GM18526 (cell line): ENCODE results near the gene KDM3B.

ENCODE experiments used
- POLR2A ChIP-seq: IDR thresholded peaks from 3 replicates; pipeline ENCODE4 v1.6.1; 2011; ENCODE audit not compliant: insufficient read length; ENCODE audit errors: extremely low read depth

Gene KDM3B

GRCh38 chr5:138439477-138440158 is 87.1 kb downstream of the KDM3B start:
- no peak for TF ChIP-seq POLR2A

DNA sequence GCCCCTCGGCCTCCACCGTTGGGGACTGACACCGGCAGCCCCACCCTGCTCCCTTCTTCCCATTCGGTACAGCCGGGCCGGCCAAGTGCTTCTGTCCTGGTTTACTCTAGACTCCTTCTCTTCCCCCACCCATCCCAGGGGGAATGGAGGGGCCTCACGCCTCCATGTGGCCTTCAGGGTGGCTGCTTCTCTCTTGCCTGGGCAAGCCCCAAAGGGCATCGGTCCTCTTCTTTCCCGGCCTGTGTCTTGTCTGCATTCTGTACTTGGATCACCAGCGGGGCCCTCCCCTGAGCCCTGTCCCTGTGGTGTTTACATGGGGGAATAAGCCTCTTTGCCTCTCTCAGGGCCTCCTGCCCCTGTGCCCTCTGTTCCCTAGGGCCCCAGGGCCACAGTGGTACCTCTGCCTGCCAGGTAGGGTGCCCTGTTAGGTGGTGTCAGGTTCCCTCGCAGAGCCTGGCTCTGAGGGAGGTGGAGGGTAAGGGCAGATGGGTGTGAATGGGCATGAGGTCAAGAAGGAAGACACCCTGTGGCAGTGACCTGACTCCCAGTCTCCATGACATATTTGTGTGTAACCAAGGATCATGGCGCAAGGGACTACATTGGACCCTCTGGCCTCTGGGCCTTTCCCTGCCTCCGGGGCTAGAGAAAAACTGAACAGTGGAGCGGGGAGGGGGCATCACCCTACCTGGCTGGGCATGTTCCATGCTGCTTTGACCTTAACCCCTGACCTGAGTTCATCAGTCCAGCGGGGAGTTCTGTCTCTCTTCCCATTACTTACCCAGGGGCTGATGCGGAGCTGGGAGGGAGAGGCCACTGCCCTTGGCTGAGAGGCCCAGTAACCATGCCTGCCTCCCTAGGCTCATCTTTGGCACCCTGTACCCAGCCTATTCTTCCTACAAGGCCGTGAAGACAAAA is 87.9 kb downstream of the KDM3B start:
- no peak for TF ChIP-seq POLR2A

DNA sequence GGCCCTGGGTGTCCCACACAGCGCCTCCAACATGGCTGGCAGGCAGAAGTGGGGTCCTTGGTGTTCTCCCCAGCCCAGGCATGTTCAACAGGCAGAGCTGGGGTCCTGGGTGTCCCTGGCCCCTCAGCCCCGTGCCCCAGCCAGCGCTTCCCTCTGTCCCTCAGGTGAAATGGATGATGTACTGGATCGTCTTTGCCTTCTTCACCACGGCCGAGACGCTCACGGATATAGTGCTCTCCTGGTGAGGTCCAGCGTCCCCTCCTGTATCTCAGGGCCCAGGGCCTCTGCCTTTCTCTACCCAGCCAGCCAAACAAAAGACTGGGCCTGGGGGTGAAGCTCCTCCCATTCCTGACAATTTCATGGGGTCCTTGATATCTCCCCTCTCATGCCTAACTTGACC is 88.7 kb downstream of the KDM3B start:
- no peak for TF ChIP-seq POLR2A

DNA sequence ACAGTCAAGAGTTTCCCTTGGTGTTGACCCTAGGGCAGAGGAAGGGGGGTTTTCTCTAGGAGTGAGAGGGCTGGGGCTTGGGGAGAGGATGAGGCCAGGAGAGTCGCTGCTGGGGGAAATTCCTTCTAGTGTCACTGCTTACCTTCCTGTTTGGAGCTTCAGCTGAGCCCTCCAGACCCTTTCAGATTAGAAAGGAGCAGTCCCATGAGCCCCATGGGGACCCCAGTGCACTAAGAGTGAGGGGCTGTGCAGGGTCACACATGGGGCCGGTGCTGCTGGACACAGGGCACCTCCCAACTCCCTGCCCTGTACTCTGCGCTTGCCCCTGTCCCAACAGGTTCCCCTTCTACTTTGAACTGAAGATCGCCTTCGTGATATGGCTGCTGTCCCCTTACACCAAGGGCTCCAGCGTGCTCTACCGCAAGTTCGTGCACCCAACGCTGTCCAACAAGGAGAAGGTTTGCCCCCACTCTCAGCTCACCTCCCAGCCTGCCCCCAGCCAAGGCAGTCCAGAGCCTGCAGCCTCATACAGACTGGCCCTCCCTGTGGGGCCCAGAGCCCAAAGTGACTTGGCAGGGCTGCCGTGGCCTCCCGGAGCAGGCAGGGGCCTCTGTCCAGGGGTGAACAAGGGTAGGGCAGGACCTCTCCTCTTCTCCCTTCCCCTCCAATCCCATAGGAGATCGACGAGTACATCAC is 91.7 kb downstream of the KDM3B start:
- TF ChIP-seq POLR2A: no peak

DNA sequence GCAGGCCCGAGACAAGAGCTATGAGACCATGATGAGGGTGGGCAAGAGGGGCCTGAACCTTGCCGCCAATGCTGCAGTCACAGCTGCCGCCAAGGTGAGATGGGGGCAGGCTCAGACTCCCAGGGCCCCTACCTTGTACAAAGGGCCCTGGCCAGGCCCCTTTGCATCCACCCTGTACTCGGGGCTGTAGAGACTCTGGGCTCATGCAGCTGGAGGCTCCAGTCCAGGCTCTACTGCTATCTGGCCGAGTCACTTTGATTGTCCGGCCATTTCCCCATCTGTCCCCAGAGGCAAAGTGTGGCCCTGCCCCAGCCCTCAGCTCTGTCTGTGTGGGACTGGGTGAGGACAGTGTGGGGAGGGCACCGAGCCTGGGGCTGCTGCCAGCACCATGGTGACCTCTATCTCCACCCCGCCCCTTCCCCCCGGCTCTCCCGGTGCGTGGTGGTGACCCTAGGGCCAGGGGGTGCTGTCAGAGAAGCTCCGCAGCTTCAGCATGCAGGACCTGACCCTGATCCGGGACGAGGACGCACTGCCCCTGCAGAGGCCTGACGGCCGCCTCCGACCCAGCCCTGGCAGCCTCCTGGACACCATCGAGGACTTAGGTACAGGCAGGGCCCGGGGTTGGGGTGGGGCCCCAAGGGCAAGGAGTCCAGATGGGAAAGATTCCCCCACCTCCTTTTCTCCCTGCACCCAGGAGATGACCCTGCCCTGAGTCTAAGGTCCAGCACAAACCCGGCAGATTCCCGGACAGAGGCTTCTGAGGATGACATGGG is 92.5 kb downstream of the KDM3B start:
- TF ChIP-seq POLR2A: no peak

DNA sequence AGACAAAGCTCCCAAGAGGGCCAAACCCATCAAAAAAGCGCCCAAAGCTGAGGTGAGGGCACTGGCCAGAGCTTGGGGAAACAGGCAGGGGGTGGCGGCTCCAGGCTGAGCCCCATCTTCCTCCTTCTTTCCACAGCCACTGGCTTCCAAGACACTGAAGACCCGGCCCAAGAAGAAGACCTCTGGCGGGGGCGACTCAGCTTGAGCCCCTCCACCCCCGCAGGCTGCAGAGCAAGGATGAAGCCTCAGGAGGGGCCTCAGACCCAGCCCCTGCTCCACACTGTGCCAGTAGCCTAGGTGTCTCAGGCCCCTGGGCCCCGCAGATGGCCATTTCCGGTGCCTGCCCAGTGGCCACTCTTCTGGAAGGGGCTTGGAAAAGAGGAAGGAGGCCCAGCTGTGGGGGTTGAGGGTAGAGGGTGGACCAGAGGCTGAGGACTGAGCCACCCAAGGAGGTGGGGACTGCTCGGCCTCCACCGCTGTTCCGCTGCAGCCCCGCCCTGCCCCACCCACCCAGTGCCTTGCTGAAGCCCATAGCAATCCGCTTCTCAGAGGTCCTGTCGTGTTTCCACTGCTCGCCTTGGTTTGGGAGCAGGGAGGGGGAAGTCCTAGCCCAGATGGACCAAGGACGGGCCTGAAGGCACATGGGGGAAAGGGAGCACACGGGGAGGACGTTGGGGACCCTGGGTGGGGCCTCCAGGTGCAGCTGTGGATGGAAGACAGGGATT is 93.2 kb downstream of the KDM3B start:
- no peak for TF ChIP-seq POLR2A

GRCh38 chr5:138448070-138448469 is 95.6 kb downstream of the KDM3B start:
- TF ChIP-seq POLR2A: no peak

DNA sequence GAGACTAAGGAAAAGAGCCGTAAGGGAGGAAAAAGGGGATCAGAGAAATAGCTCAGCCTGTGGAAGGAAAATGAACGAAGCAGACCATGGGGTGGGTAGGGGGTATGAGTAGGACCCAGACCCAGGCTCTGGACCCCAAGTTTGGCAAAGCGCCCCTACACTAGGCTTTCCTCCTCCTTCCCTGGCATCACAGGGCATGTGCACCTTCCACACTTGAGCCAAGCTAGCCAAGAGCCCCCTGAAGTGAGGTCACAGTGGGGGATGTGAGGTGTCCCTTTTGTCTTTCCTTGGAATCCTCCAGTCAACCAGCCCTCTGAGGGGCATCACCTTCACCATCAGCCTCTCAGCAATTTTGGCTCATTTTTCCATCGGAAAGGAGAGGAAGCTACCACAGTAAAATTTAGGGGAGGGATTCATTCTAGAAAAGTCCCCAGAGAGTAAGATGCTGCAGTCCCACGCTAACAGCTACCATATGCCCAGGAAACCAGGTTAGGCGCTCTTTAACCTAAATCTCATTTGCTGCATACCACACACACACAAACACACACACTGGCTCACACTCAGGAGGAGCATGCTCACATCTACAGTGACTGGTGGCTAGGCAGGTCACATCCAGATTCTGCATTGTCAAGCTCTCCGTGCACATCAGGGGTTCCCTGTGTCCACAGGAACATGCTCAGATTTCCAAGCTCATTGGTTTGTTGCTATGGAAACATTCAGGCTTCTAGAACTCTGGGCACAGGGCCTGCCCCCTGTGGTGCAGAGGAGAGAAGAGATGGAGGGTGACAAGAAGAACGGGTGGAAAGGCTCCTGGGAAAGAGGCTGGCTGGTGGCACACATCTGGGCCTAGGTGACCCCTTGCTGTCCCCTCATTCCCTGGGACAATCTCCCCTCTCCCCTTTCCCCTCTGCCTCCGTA is 96.3 kb downstream of the KDM3B start:
- no peak for TF ChIP-seq POLR2A

- TF ChIP-seq POLR2A: no peak
These were observed 97.2 kb downstream of the KDM3B start for GRCh38 chr5:138449501-138450239.

- TF ChIP-seq POLR2A: no peak
These were observed 98.5 kb downstream of the KDM3B start for GRCh38 chr5:138450971-138451370.

DNA sequence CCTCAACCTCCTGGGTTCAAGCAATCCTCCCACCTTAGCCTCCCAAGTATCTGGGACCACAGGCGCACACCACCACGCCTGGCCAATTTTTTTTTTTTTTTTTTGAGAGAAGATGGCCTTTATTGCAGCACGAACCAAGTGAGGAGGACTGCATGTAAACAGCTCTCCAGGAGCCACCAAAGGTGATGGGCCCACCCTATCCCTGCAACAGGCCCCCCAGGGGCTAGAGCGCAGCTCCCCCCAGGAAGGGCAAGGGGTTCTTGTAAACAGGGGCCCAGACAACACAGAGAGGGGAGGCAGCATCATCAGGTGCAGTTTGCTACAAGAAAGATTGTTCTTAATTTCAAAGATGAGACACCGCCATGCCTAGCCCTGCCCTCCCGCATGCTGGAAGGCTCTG is 100.2 kb downstream of the KDM3B start:
- no peak for TF ChIP-seq POLR2A

DNA sequence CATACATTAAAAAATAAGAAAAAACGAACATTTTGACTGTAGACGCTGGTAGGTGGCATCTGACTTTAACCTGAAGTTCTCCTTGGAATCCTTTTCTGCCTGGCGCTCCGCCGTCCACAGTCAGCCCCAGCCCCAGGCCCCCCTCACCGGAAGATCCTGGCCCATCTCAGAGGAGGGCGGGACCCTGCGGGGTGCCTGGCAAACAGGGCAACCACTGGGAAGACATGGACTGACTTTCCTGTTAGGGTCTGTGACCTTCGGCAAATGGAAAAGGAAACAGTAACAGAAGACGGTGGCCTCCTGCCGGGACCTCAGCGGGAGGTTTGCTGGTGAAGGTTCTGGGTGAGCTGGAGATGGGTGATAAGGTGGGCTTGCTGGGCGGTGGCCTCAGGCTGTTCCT is 101.1 kb downstream of the KDM3B start:
- TF ChIP-seq POLR2A: no peak

DNA sequence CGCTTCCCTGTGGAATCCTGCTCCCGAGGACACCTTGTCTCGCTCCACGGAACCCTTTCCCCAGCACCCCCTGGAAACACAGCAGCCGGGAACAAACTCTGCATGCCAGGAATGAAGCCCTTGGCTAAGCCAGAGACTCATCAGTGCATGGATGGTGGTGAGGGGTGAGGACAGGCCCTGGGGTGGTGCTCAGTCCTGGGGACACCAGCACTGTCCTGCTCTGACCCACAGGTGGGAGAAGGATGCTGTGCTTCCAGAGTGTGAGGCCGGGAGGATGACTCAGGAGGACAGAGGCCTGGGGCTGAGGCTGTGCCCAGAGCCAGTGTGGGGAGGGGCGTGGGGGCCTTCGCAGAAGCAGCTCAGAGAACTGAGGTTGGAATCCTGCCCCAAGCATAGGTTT is 101.6 kb downstream of the KDM3B start:
- TF ChIP-seq POLR2A: no peak
